Activated gamma-delta T cell treated with anti-CD3 and anti-CD28 coated beads, Interleukin-2, amount 50 U/mL, for 16 hours (primary cell): ENCODE data around the gene B4GALNT4.
"Not testable (repeated sequence)": the region's sequence is repeated elsewhere in the genome, so short reads cannot be mapped to it uniquely, and the experiment has no call there.

ENCODE experiments used
- DNase-seq: peaks from one replicate; pipeline ENCODE4 v3.0.0-alpha.2; 2020; ENCODE audit warnings: low read depth

The B4GALNT4 gene

DNA sequence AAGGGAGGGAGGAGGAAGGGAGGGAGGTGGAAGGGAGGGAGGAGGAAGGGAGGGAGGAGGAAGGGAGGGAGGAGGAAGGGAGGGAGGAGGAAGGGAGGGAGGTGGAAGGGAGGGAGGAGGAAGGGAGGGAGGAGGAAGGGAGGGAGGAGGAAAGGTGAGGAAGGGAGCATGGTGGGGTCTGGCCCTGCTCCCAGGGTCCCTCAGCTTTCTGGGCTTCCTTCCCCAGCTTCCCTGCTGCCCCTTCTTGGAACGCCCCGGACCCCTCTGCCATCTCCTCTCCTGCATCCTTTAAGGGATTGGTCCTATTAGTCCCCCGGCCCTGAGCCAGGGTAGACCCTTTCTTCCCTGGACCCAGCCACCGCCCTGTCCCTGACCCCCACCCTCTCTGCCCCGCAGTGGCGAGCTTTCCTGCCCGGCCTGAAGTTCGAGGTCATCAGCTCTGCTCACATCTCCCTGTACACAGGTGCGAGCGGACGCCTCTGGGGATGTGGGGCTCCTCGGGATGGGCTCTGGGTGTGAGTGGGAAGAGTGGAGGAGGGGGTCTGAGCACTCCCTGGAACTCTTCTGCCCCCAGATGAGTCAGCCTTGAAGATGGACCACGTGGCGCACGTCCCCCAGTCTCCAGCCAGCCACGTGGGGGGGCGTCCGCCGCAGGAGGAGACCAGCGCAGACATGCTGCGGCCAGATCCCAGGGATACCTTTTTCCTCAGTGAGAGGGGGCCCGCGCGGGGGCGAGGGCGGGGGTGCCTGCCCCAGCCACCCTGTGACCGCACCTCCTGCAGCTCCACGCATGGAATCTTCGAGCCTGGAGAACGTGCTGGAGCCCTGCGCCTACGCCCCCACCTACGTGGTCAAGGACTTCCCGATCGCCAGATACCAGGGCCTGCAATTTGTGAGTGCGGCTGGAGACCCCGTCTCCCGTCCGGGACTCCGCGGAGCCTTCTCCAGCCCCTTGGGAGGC is 6.0 kb downstream of the B4GALNT4 start:
- no peak for DNase-seq

DNA sequence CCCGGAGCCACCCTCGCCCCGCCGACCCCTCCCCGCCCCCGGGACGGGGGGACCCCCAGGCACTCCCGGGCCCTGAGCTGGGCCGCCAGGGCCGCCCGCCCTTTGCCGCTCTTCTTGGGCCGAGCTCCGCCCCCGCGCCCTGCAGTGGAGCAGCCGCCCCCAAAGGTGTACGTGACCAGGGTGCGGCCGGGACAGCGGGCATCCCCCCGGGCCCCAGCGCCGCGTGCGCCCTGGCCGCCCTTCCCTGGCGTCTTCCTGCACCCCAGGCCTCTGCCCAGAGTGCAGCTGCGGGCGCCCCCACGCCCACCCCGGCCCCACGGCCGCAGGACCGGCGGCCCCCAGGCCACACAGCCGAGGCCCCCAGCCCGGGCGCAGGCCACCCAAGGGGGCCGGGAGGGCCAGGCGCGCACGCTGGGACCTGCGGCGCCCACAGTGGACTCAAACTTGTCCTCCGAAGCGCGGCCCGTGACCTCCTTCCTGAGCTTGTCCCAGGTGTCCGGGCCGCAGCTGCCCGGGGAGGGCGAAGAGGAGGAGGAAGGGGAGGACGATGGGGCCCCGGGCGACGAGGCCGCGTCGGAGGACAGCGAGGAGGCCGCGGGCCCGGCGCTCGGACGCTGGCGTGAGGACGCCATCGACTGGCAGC is 7.4 kb downstream of the B4GALNT4 start:
- no peak for DNase-seq

DNA sequence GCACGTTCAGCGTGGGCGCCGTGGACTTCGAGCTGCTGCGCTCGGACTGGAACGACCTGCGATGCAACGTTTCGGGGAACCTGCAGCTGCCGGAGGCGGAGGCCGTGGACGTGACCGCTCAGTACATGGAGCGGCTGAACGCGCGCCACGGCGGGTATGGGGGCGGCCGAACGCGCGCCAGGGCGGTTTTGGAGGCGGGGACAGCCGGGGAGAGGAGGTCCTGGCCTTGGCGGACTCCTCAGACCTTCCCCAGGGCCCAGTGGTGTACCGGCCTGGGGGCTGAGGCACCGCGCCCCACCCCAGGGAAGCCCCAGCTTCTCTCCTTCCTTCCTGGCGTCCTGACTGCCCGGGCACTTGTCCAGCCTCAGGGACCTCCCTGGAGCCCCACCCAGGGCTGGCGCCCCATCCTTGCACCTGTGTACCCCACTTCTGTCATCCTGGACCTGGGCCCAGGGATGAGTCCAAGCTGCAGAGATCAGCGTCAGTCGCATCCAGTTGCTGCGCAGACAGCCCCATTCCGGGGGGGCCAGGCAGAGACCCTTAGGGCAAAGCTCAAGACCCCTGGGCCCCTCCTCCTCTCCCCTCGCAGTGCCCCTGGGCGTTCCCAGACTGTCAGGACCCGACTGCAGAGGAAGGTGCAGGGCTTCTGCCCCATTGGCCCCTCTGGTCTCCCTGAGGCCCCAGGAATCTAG is 8.0 kb downstream of the B4GALNT4 start:
- no peak for DNase-seq

DNA sequence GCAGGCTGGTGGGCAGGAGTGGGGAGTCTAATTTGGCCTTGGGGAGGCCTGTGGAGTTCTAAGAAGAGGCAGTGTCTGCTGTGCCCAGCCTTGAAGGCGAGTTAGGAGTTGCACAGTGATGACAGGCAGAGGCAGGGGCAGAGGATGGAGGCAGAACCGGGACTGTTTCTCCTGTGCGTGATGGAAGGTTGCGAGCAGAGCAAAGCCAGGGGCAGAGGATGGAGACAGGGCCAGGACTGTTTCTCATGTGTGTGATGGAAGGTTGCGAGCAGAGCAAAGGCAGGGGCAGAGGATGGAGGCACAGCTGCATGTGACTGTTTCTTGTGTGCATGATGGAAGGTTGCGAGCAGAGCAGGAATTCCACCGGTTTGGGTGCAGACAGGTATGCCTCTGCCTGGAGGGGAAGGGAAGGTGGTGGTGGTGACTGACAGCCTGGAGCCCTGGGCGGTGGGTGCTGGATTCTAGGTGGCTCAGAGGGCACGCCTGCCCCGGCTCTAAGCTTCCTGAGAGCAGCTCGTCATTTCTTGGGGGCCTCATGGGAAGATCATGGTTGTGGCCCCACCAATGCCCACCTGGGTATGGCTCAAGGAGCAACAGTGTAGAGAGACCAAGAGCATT is 8.7 kb downstream of the B4GALNT4 start:
- DNase-seq = no peak

DNA sequence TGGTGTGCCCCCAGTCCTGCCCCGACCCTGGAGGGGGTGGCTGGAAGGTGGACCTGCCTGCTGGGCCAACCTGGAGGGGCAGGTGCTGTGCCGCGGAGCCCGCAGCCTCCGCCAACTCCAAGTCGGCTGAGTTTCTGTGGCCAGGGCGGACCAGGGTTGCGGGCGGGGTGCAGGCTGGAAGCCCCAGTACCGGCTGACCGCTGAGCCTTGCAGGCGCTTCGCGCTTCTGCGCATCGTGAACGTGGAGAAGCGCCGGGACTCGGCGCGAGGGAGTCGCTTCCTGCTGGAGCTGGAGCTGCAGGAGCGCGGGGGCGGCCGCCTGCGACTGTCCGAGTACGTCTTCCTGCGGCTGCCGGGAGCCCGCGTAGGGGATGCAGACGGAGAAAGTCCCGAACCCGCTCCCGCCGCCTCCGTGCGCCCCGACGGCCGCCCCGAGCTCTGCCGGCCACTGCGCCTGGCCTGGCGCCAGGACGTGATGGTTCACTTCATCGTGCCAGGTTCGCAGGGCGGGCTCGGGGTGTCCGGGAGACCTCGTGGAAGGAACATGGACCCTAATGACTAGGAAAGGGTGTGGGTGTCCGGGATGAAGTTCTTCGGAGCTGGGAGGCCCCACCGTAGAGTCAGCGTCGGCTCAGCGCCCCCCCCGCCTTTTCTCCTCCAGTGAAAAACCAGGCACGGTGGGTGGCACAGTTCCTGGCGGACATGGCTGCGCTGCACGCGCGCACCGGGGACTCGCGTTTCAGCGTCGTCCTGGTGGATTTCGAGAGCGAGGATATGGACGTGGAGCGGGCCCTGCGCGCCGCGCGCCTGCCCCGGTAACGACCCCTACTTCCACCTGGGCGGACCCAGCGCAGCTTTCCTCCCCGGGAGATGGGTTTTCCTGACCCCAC is 10.2 kb downstream of the B4GALNT4 start:
- DNase-seq = no peak

DNA sequence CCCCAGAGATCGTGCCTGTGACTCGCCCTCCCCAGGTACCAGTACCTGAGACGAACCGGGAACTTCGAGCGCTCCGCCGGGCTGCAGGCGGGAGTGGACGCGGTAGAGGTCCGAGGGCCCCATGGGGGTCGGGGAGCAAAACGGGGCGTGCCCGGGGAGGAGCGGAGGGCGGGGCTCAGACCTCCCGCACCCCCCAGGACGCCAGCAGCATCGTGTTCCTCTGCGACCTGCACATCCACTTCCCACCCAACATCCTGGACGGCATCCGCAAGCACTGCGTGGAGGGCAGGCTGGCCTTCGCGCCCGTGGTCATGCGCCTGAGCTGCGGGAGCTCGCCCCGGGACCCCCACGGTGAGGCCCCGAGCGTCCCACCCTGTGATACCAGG is 10.8 kb downstream of the B4GALNT4 start:
- DNase-seq = no peak

DNA sequence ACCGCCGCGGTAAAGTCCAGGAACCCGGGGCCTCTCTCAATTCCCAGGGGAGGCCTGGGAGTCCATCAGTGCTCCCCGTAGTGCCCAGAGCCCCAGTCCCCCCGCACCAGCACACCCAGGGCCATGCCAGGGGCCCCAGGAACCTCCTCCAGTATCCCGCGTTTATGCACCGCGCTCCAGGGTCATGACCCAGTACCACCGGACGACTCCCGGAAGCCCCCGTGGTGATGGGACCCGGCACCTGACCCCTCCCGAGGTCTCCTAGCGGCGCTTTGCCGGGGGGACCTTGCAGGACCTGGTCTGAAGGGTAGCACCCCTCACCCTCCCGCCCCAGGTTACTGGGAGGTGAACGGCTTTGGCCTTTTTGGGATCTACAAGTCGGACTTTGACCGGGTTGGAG is 11.2 kb downstream of the B4GALNT4 start:
- no peak for DNase-seq

DNA sequence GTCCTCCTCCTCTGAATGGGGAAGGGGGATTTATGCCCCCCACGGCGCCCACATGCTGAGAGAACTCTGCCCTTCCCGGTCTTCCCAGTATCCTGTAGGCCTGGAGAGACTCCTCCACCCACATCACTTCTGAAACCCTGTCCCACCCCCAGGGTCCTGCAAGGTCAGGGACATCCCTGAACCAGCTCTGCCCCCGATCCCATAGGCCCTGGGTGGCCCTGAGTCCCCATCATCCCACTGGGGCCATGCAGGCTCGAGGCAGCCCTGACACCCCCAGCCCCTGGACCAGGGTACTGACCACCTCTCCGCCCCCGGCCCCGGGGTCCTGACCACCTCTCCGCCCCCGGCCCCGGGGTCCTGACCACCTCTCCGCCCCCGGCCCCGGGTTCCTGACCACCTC is 11.7 kb downstream of the B4GALNT4 start:
- no peak for DNase-seq

DNA sequence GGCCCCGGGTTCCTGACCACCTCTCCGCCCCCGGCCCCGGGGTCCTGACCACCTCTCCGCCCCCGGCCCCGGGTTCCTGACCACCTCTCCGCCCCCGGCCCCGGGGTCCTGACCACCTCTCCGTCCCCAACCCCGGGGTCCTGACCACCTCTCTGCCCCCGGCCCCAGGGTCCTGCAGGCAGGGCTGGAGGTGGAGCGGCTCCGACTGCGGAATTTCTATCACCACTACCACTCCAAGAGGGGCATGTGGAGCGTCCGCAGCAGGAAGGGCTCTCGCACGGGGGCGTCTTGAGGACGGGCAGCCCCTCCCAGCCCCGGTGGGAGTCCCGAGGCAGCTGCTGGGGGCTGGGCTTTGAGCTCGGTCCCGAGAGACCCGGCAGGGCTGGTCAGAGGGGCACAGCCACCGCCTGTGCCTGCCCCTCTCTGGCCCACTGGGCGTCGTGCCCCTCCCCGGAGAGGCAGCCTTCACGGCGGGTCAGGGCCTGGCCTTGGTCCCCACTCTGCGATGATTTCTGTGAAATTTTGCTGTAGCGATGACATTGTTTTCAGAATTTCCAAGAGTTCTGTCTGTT is 12.3 kb downstream of the B4GALNT4 start:
- DNase-seq = no peak

DNA sequence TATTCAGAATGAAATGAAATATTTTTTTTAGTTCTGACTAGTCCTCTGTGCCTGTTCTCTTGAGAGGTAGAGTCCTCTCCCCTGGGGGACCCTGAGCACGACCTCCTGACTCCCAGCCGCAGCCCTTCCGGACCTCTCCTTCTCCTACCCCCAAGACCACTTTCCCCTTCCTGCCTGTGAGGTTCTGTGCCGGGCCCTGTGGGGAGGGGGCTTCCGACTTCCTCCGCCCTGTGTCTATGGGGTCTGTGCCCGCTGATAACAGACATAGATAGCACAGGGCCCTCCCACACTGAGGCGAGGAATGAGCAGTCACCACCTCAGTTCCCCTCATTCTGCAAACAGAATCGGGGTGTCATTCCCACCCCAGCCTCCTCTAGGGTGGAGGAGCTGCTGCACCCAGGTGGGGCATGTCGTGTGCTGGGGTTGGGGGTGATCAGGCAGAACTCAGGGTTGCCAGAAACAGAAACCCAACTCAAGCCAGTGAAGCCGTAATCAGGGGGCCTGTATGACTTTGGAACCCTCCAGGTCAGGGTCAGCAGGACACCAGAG is 12.9 kb downstream of the B4GALNT4 start:
- no peak for DNase-seq

DNA sequence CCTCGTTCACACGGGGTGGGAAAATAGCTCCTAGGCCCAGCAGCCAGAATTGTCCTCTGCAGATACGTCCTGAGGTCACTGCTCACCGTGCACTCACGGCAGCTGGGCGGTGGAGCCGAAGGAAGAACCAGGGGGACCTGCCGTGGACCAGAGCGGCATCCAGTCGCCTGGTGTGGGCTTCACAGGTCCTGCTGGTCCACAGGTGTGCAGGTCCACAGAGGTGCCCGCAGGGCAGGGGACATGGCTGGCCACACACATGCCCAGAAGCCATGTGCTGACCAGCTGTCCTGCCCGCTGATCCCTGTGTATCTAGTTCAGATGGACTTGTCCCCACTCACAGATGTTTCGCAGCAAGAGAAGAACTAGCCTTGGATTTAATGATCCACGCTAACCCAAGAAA is 14.1 kb downstream of the B4GALNT4 start:
- no peak for DNase-seq

DNA sequence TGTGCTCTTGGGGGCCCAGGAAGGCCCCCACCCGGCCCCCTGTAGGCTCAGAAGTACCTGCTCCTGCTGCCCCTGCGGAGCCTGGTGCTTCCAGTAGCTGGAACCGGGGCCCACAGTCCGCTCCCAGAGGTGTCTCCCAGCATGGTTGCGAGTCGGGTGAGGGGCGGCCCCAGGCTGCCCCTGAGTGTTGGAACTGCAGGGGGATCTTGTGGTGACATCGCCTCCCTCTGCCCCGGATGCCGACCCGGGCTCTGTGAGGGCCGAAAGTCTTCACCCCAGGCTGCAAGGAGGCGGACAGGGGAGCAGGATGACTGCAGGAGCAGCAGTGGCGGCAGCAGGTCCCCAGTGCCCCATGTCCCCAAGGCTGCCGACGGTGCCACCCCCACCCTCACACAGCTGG is 15.2 kb downstream of the B4GALNT4 start:
- no peak for DNase-seq

DNA sequence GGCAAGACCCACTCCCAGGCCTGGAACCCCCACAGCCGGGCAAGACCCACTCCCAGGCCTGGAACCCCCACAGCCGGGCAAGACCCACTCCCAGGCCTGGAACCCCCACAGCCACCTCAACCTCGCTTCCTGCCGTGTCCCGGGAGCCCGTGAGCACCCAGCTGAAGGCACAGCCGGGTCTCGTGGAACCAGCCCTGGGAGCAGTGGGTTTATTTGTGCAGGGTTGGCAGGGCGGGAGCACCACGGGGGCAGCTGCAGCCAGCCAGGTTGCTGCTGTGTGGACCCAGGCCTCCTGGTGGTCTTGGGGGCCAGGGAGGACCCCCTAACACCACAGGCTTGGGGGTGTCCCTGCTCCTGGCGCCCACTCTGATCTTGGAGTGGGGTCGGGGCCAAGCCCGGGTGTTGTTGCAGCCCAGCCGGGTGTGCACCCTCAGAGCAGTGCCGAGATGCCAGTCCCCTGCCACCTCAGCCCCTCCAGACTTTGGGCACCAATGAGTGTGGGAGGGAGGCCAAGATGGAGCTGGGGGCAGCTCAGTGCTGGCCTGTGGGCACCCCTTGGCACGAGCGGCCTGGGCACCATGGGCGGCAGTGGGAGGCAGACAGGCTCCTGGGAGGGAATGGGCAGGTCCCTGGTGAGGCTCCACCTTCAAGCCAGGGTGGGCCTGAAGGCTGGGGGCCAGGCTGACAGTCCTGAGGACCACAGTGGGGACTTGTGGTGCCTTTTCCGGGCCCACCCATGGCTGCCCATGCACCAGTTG is 16.5 kb downstream of the B4GALNT4 start:
- DNase-seq = no peak

DNA sequence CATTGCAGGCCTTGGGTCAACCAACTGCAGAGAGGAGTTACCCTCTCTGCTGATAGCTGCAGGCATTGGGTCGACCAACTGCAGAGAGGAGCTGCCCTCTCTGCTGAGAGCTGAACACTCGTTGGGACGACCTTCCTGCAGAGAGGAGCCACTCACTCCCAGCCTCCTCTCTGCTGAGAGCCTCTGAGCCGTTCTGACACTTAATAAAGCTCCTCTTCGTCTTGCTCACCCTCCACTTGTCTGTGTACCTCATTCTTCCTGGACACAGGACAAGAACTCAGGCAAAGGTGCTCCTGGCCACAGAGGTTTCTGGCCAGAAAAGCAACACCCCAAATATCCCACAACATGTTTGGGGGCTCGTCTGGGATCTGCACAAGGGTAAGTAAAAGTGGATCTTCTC is 17.2 kb downstream of the B4GALNT4 start:
- DNase-seq = no peak

DNA sequence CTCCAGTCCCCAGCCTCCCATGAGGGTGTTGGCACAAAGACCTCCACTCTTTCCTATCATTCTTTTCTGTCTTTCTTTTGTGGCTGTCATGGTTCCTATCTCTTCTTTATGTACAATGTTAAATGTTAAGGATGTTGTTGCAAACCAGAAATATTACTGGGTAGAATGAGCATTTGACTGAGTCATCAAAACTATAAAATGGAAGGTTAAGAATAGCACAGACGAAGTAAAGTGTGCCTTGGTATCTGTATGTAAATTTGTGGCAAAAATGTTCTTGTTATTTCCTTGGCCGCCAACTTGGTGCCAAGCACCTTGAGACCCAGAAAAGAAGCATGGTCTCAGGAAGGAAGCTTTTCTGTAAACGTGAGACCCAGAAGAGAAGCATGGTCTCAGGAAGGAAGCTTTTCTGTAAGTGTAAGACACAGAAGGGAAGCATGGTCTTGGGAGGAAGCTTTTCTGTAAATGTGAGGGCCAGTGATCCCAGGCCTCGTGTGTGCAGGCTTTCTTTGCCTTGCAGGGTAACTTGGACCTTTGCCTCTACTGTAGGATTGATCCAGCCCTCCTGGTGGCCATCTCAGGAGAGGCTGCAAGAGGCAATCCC is 18.0 kb downstream of the B4GALNT4 start:
- no peak for DNase-seq

DNA sequence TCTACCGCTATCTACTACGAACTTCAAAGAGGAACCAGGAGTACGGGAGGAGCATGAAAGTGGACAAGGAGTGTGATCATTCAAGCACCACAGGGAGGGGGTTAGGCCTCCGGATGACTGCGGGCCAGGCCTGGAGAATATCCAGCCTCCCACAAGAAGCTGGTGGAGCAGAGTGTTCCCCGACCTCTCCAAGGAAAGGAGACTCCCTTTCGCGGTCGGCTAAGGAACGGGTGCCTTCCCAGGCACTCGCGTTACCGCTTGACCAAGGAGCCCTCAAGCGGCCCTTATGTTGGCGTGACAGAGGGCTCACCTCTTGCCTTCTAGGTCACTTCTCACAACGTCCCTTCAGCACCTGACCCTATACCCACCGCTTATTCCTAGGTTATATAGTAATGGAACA is 20.1 kb downstream of the B4GALNT4 start:
- DNase-seq = not testable (repeated sequence)

DNA sequence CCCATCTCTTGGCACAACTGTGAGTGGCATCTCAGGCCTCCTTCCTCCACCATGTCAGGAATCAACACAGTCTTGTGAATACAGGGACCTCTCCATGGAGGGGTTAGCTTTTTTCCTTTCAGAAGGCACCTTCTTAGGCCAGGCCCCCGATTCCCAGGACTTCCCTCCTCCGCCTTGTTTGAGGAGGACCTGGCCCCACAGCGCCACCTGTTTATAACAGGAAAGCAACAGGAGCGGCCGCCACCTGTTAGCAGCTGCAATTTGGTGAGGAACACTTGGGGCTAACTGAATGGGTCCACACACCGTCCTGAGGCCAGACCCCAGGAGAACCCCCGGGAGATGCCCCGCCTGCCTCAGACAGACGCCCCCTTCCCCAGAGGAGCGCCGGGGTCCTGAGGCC is 20.9 kb downstream of the B4GALNT4 start:
- DNase-seq = no peak

DNA sequence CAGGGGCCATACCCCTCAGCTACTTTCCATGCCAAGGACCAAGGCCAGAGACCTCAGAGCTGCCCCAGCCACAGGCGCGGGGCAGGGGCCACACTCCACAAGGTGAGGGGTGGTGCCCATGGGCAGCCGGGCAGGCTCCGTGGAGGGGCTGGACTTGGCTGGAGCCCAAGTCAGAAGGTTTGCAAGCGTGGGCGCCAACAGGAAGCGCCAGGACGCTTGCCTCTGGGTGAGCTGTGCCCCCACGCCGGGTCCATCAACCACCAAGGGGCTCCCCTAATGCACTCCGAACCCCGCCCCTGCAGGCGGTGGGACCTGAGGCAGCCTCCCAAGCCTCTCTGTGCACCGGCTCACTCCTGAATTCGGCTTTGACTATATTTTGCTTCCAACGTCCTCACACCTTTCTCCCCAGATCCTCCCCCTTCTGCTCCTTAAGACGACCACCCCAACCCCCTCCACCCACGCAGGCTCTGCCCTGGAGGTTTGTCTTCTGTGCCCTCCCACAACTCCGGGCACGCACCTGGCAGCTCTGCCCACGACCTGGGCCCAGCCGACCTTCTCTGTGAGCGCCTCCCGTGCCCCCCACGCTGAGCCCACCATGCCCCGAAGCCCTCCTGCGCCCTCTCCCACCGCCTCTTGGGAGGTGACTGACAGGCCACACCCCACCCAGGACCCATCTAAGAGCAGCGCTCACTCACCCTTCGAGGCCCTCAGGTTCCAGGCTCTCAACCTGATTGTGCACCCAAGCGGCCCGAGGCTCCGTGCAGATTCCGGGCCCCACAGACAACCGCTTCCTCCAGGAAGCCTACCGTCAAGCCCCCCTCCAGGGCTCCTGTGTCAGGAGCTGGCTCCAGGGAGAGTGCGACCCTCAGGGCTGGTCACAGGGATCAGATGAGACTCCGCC is 22.1 kb downstream of the B4GALNT4 start:
- no peak for DNase-seq
